SK-N-SH (cell line): Measurements from ENCODE around the gene KLHL35. TPM values are rescaled to one million over a fixed set of nuclear protein-coding genes. Genes with fewer than 3 reads are reported as not detected.

ENCODE experiments used
- CTCF ChIA-PET: fragments of 300-600, 350-600 bp; formaldehyde crosslinking; extraction: SDS; loops from one replicate; lab custom pipeline; 2021; lab: Yijun Ruan, JAX
- POLR2A ChIA-PET: fragments of 350-600 bp; sonication (Branson Sonifier 250); formaldehyde crosslinking; extraction: SDS; loops from one replicate; lab custom pipeline; 2020; ENCODE audit warnings: antibody characterized with exemption, inconsistent platforms; lab: Yijun Ruan, JAX
- DNase-seq: peaks from one replicate; pipeline ENCODE4 v3.0.0; 2012
- H2AFZ ChIP-seq: fragments of 200-600 bp; sonication (generic); 2 replicates; pipeline ENCODE4 v1.8.1; 2016; ENCODE audit warnings: antibody characterized with exemption, mild to moderate bottlenecking, low read depth
- H3F3A ChIP-seq: fragments of 200-600 bp; sonication (generic); replicated peaks from 2 replicates; pipeline ENCODE3; 2016; ENCODE audit warnings: antibody characterized with exemption, mild to moderate bottlenecking; ENCODE audit not compliant: insufficient read depth
- H3K27ac ChIP-seq, 2 experiments: fragments of 200-500 bp in 1 of 2; fragments of 200-600 bp in 1 of 2; sonication (Bioruptor generic) in 1 of 2; sonication (generic), shearing (Covaris generic) in 1 of 2; 2 replicates each; pipeline versions ENCODE4 v1.5.1 to v1.6.1; 2014 to 2016; ENCODE audit warnings: low read depth in 2 of 2, inconsistent platforms in 1 of 2, low read length in 1 of 2, mild to moderate bottlenecking in 1 of 2, mixed read lengths in 1 of 2
- H3K27me3 ChIP-seq: fragments of 200-600 bp; sonication (generic), shearing (Covaris generic); 2 replicates; pipeline ENCODE4 v1.6.1; 2016; ENCODE audit warnings: mixed run types; ENCODE audit not compliant: insufficient read depth
- H3K36me3 ChIP-seq, 2 experiments: fragments of 200-500 bp in 1 of 2; fragments of 200-600 bp in 1 of 2; sonication (Bioruptor generic) in 1 of 2; sonication (generic) in 1 of 2; replicated peaks in 1 of 2; 2 replicates each; pipeline versions ENCODE3 to v1.5.1; 2014 to 2016; ENCODE audit warnings: low read length in 1 of 2, mild to moderate bottlenecking in 1 of 2; ENCODE audit not compliant: insufficient read depth in 2 of 2, control insufficient read depth in 1 of 2
- H3K4me1 ChIP-seq, 2 experiments: fragments of 200-500 bp in 1 of 2; fragments of 200-600 bp in 1 of 2; sonication (Bioruptor generic) in 1 of 2; sonication (generic), shearing (Covaris generic) in 1 of 2; 2 replicates each; pipeline versions ENCODE4 v1.5.1 to v1.6.1; 2014 to 2016; ENCODE audit warnings: low read depth in 1 of 2, low read length in 1 of 2, mixed run types in 1 of 2; ENCODE audit not compliant: insufficient read depth in 2 of 2, control insufficient read depth in 1 of 2
- H3K4me2 ChIP-seq: fragments of 200-600 bp; sonication (generic), shearing (Covaris generic); 2 replicates; pipeline ENCODE4 v1.6.1; 2017; ENCODE audit warnings: mixed run types
- H3K4me3 ChIP-seq, 2 experiments: fragments of 200-500 bp in 1 of 2; fragments of 200-600 bp in 1 of 2; sonication (Bioruptor generic) in 1 of 2; sonication (generic), shearing (Covaris generic) in 1 of 2; 2 replicates each; pipeline versions ENCODE4 v1.5.1 to v1.8.1; 2014 to 2016; ENCODE audit warnings: low read depth in 2 of 2, inconsistent platforms in 1 of 2, low read length in 1 of 2, mild to moderate bottlenecking in 1 of 2, mixed read lengths in 1 of 2, moderate library complexity in 1 of 2
- H3K79me2 ChIP-seq: fragments of 200-600 bp; sonication (generic); 2 replicates; pipeline ENCODE4 v1.8.1; 2017; ENCODE audit warnings: mild to moderate bottlenecking; ENCODE audit not compliant: insufficient read depth
- H3K9ac ChIP-seq: fragments of 200-600 bp; sonication (generic); 2 replicates; pipeline ENCODE4 v1.6.1; 2017; ENCODE audit warnings: mixed run types
- H3K9me2 ChIP-seq: fragments of 200-600 bp; sonication (generic); 2 replicates; pipeline ENCODE4 v1.6.1; 2017; ENCODE audit warnings: mixed run types
- H3K9me3 ChIP-seq: fragments of 200-600 bp; sonication (generic); 2 replicates; pipeline ENCODE4 v1.6.1; 2017; ENCODE audit warnings: mixed run types, mild to moderate bottlenecking, moderate library complexity
- H4K20me1 ChIP-seq: fragments of 200-600 bp; sonication (generic); 2 replicates; pipeline ENCODE4 v1.6.1; 2017; ENCODE audit warnings: mild to moderate bottlenecking, mixed run types; ENCODE audit not compliant: insufficient read depth
- CTCF ChIP-seq: fragments of 200-600 bp; sonication (generic); IDR thresholded peaks from 2 replicates; pipeline ENCODE4 v1.6.1; 2017; ENCODE audit warnings: antibody characterized with exemption, mild to moderate bottlenecking, moderate library complexity
- EP300 ChIP-seq, 2 experiments: IDR thresholded peaks; 2 replicates each; pipeline versions ENCODE4 v1.4.0 to v1.6.1; 2012; ENCODE audit warnings: borderline replicate concordance in 1 of 2, low read depth in 1 of 2, low read length in 1 of 2
- FOSL2 ChIP-seq: IDR thresholded peaks from 2 replicates; pipeline ENCODE4 v1.4.0; 2012; ENCODE audit warnings: low read depth, mild to moderate bottlenecking, moderate library complexity, borderline replicate concordance
- FOXM1 ChIP-seq: IDR thresholded peaks from 2 replicates; pipeline ENCODE4 v1.4.0; 2012; ENCODE audit warnings: low read depth, mild to moderate bottlenecking
- MEF2A ChIP-seq: IDR thresholded peaks from 2 replicates; pipeline ENCODE4 v1.4.0; 2012; ENCODE audit warnings: low read depth, borderline replicate concordance
- POLR2AphosphoS5 ChIP-seq: IDR thresholded peaks from 2 replicates; pipeline ENCODE4 v1.6.1; 2012; ENCODE audit warnings: low read depth, low read length
- RAD21 ChIP-seq: IDR thresholded peaks from 2 replicates; pipeline ENCODE4 v1.6.1; 2012; ENCODE audit warnings: mild to moderate bottlenecking, low read length
- RCOR1 ChIP-seq: fragments of 150-350 bp; IDR thresholded peaks from 2 replicates; pipeline ENCODE4 v1.6.1; 2017; ENCODE audit warnings: antibody characterized with exemption, low read length
- SIN3A ChIP-seq: IDR thresholded peaks from 2 replicates; pipeline ENCODE4 v1.6.1; 2012; ENCODE audit warnings: low read depth, mild to moderate bottlenecking, low read length, moderate library complexity, borderline replicate concordance
- TEAD4 ChIP-seq: IDR thresholded peaks from 2 replicates; pipeline ENCODE4 v1.4.0; 2012; ENCODE audit warnings: mild to moderate bottlenecking, borderline replicate concordance; ENCODE audit not compliant: insufficient read depth
- USF2 ChIP-seq: fragments of 150-350 bp; IDR thresholded peaks from 2 replicates; pipeline ENCODE4 v1.6.1; 2017; ENCODE audit warnings: antibody characterized with exemption, low read length, low read depth, borderline replicate concordance
- WGBS: methylation state at CpG from one replicate; pipeline ENCODE4 v1.1.6; 2017; ENCODE audit warnings: low lambda C conversion rate; 5-methylcytosine and 5-hydroxymethylcytosine counted together
- polyA plus RNA-seq, 3 experiments: library from polyadenylated mRNA; depleted of rRNA; stranded (reverse); fragments of >200 nt; gene quantifications; 2 replicates each; pipeline ENCODE4 v1.2.3, GENCODE V29; 2012

KLHL35 gene
- polyA plus RNA-seq, 1 of the 3 experiments (the other 2 are of a cell fraction): 1.7 TPM

GRCh38 chr11:75469785-75470405 is 36.9 kb upstream of the KLHL35 start:
- H3K27me3 ChIP-seq: no peaks in the 10 kb centered on the region
- peaks cover 6 to 60% of the 10 kb centered on the region in 2 experiments for H3K4me1 ChIP-seq
- H2AFZ ChIP-seq: no peak overlapping the region
- H4K20me1 ChIP-seq: no peaks in the 10 kb centered on the region
- no peaks in the 10 kb centered on the region for H3K79me2 ChIP-seq
- H3K9me3 ChIP-seq: no peaks in the 10 kb centered on the region
- H3K4me3 ChIP-seq: no peak overlapping the region
- 61% methylated on average over 6 of the region's 6 CpGs for WGBS
- H3K9me2 ChIP-seq: no peaks in the 10 kb centered on the region
- TF ChIP-seq FOXM1: no peak
- TF ChIP-seq EP300 (IDR thresholded peaks at IDR 0.05; ENCODE audit: borderline replicate concordance in 1 of 2, low read depth in 1 of 2, low read length in 1 of 2): no peak
- TF ChIP-seq TEAD4: no peak
- no peak for TF ChIP-seq MEF2A
- no peak for TF ChIP-seq RCOR1
- no peak for TF ChIP-seq POLR2AphosphoS5
- TF ChIP-seq SIN3A: no peak
- TF ChIP-seq, all 33 proteins: peak for 0
- H3K9ac ChIP-seq: no peak overlapping the region
- POLR2A ChIA-PET: no interaction called here
- H3K4me2 ChIP-seq: no peak overlapping the region
- CTCF ChIA-PET: interaction anchor here (0.8 to 2.5 kb wide), 5 partner anchors 19 to 190 kb away, joined by 3 to 11 read pairs (median 5); no protein-coding TSS in a partner anchor
- no peak overlapping the region for H3K27ac ChIP-seq
- H3K36me3 ChIP-seq: no peaks in the 10 kb centered on the region
- H3F3A ChIP-seq: peaks cover 2% of the 10 kb centered on the region
- no peak for DNase-seq

GRCh38 chr11:75468534-75469340 is 35.7 kb upstream of the KLHL35 start:
- Histone ChIP-seq H3K9me2 (no peaks in the 10 kb centered on the region), H2AFZ (no peak overlapping the region)

More at GRCh38 chr11:75468534-75469340, 35.7 kb upstream of the KLHL35 start:
- POLR2A ChIA-PET: interaction anchor here (1.0 kb wide), 1 partner anchor 57 kb away, joined by 3 read pairs; the partner anchor contains the start of gene GDPD5
- CTCF ChIA-PET: interaction anchor here (0.6 to 1.9 kb wide), 6 partner anchors 24 to 1298 kb away, joined by 3 to 10 read pairs (median 4); no protein-coding TSS in a partner anchor
- H3K9ac ChIP-seq: no peak overlapping the region
- WGBS: 69% methylated on average over 12 of the region's 14 CpGs
- TF ChIP-seq RAD21 (no peak), MEF2A (no peak), FOSL2 (no peak), USF2 (no peak), CTCF (no peak)
- H3K79me2 ChIP-seq: no peaks in the 10 kb centered on the region
- H3K4me1 ChIP-seq: peaks cover 0 to 52% of the 10 kb centered on the region in 2 experiments; a peak in 3 of 4 replicates
- no peaks in the 10 kb centered on the region for H3K27me3 ChIP-seq
- H3K27ac ChIP-seq: no peak overlapping the region; a peak in 1 of 4 replicates
- no peak overlapping the region for H3K4me2 ChIP-seq
- H3K36me3 ChIP-seq: no peaks in the 10 kb centered on the region
- peak; percentile 64 for DNase-seq
- no peaks in the 10 kb centered on the region for H4K20me1 ChIP-seq
- H3K4me3 ChIP-seq: no peak overlapping the region
- peaks cover 2% of the 10 kb centered on the region for H3F3A ChIP-seq
- no peaks in the 10 kb centered on the region for H3K9me3 ChIP-seq
